Measurements from ENCODE around the gene KCNQ5.
"Not testable (repeated sequence)": the region's sequence is repeated elsewhere in the genome, so short reads cannot be mapped to it uniquely, and the experiment has no call there.

Gene KCNQ5

GRCh38 chr6:72621291-72622093 lies at the start of gene KCNQ5:
Gene KCNQ5, plus strand, starts transcription at chr6:72622064.
- no peaks in the 10 kb centered on the region for H3K9me3 Mint-ChIP-seq
- H3K27me3 Mint-ChIP-seq = no peaks in the 10 kb centered on the region
- peak within 1 kb of the TSS; percentile 98 for H3K4me3 Mint-ChIP-seq
- H3K36me3 Mint-ChIP-seq = peaks cover 6% of the 10 kb centered on the region
- peaks cover 77% of the 10 kb centered on the region for H3K4me1 Mint-ChIP-seq
- H3K27ac Mint-ChIP-seq = peak within 1 kb of the TSS; percentile 98

- Mint-ChIP-seq H3K4me3 (no peak overlapping the region), H3K36me3 (no peaks in the 10 kb centered on the region), H3K27me3 (no peaks in the 10 kb centered on the region), H3K9me3 (no peaks in the 10 kb centered on the region), H3K4me1 (no peaks in the 10 kb centered on the region), H3K27ac (no peak overlapping the region)
Measured at GRCh38 chr6:72579865-72580264, 42.0 kb upstream of the KCNQ5 start.

GRCh38 chr6:72580281-72580940 lies 41.5 kb upstream of the KCNQ5 start:
- Mint-ChIP-seq H3K36me3 (no peaks in the 10 kb centered on the region), H3K4me3 (no peak overlapping the region), H3K27ac (no peak overlapping the region), H3K27me3 (no peaks in the 10 kb centered on the region), H3K9me3 (no peaks in the 10 kb centered on the region), H3K4me1 (no peaks in the 10 kb centered on the region)

GRCh38 chr6:72580950-72581349 lies 40.9 kb upstream of the KCNQ5 start:
- not testable (repeated sequence) for H3K9me3 Mint-ChIP-seq, H3K27me3 Mint-ChIP-seq, H3K36me3 Mint-ChIP-seq, H3K4me1 Mint-ChIP-seq, H3K27ac Mint-ChIP-seq, H3K4me3 Mint-ChIP-seq

GRCh38 chr6:72588155-72588554 lies 33.7 kb upstream of the KCNQ5 start:
- peaks cover 7% of the 10 kb centered on the region for H3K4me1 Mint-ChIP-seq
- H3K27ac Mint-ChIP-seq = no peak overlapping the region
- no peak overlapping the region for H3K4me3 Mint-ChIP-seq
- no peaks in the 10 kb centered on the region for H3K27me3 Mint-ChIP-seq
- no peaks in the 10 kb centered on the region for H3K9me3 Mint-ChIP-seq
- H3K36me3 Mint-ChIP-seq = no peaks in the 10 kb centered on the region

- H3K9me3 Mint-ChIP-seq = no peaks in the 10 kb centered on the region
- no peaks in the 10 kb centered on the region for H3K27me3 Mint-ChIP-seq
- no peak overlapping the region for H3K4me3 Mint-ChIP-seq
- no peaks in the 10 kb centered on the region for H3K36me3 Mint-ChIP-seq
- no peak overlapping the region for H3K27ac Mint-ChIP-seq
- peaks cover 7% of the 10 kb centered on the region for H3K4me1 Mint-ChIP-seq
Measured at GRCh38 chr6:72589096-72589495, 32.8 kb upstream of the KCNQ5 start.

GRCh38 chr6:72595812-72596211 lies 26.1 kb upstream of the KCNQ5 start:
- Mint-ChIP-seq H3K4me3 (no peak overlapping the region), H3K27ac (no peak overlapping the region), H3K9me3 (no peaks in the 10 kb centered on the region), H3K36me3 (no peaks in the 10 kb centered on the region), H3K27me3 (no peaks in the 10 kb centered on the region), H3K4me1 (peaks cover 7% of the 10 kb centered on the region)

- Mint-ChIP-seq H3K4me1 (peaks cover 74% of the 10 kb centered on the region), H3K4me3 (peak overlapping the region; percentile 16), H3K9me3 (no peaks in the 10 kb centered on the region), H3K27ac (peak overlapping the region; percentile 68), H3K36me3 (no peaks in the 10 kb centered on the region), H3K27me3 (no peaks in the 10 kb centered on the region)
Measured at GRCh38 chr6:72616406-72617015, 5.4 kb upstream of the KCNQ5 start.

GRCh38 chr6:72617721-72618120 lies 4.1 kb upstream of the KCNQ5 start:
- H3K4me3 Mint-ChIP-seq = no peak overlapping the region
- H3K27ac Mint-ChIP-seq = peak overlapping the region; percentile 38
- H3K4me1 Mint-ChIP-seq = peaks cover 69% of the 10 kb centered on the region

GRCh38 chr6:72619883-72620696 lies 1.8 kb upstream of the KCNQ5 start:
- peaks cover 3% of the 10 kb centered on the region for H3K36me3 Mint-ChIP-seq
- peaks cover 76% of the 10 kb centered on the region for H3K4me1 Mint-ChIP-seq

More at GRCh38 chr6:72617721-72618120, 4.1 kb upstream of the KCNQ5 start:
- no peaks in the 10 kb centered on the region for H3K36me3 Mint-ChIP-seq
- H3K27me3 Mint-ChIP-seq = no peaks in the 10 kb centered on the region
- H3K9me3 Mint-ChIP-seq = no peaks in the 10 kb centered on the region

GRCh38 chr6:72620871-72621290 lies 983 bp upstream of the KCNQ5 start:
- Mint-ChIP-seq H3K27ac (peak overlapping the region; percentile 98), H3K36me3 (peaks cover 5% of the 10 kb centered on the region), H3K9me3 (no peaks in the 10 kb centered on the region), H3K4me1 (peaks cover 76% of the 10 kb centered on the region), H3K4me3 (peak overlapping the region; percentile 98), H3K27me3 (no peaks in the 10 kb centered on the region)

More at GRCh38 chr6:72619883-72620696, 1.8 kb upstream of the KCNQ5 start:
- no peaks in the 10 kb centered on the region for H3K9me3 Mint-ChIP-seq
- H3K27me3 Mint-ChIP-seq = no peaks in the 10 kb centered on the region
- peak overlapping the region; percentile 98 for H3K4me3 Mint-ChIP-seq
- peak overlapping the region; percentile 98 for H3K27ac Mint-ChIP-seq

GRCh38 chr6:72622094-72622940 lies 453 bp downstream of the KCNQ5 start:
- H3K27ac Mint-ChIP-seq = peak overlapping the region; percentile 98
- H3K9me3 Mint-ChIP-seq = no peaks in the 10 kb centered on the region
- H3K27me3 Mint-ChIP-seq = no peaks in the 10 kb centered on the region
- H3K36me3 Mint-ChIP-seq = peaks cover 10% of the 10 kb centered on the region
- H3K4me1 Mint-ChIP-seq = peaks cover 81% of the 10 kb centered on the region
- H3K4me3 Mint-ChIP-seq = peak overlapping the region; percentile 98

GRCh38 chr6:72623808-72624207 lies 1.9 kb downstream of the KCNQ5 start:
- H3K4me1 Mint-ChIP-seq = peaks cover 80% of the 10 kb centered on the region
- peak overlapping the region; percentile 98 for H3K4me3 Mint-ChIP-seq
- no peaks in the 10 kb centered on the region for H3K27me3 Mint-ChIP-seq
- no peaks in the 10 kb centered on the region for H3K9me3 Mint-ChIP-seq
- H3K36me3 Mint-ChIP-seq = peaks cover 10% of the 10 kb centered on the region
- no peak overlapping the region for H3K27ac Mint-ChIP-seq

- Mint-ChIP-seq H3K27ac (no peak overlapping the region), H3K9me3 (no peaks in the 10 kb centered on the region), H3K4me1 (peaks cover 74% of the 10 kb centered on the region), H3K27me3 (no peaks in the 10 kb centered on the region), H3K4me3 (peak overlapping the region; percentile 38), H3K36me3 (peaks cover 10% of the 10 kb centered on the region)
Measured at GRCh38 chr6:72624557-72625160, 2.8 kb downstream of the KCNQ5 start.
